NCI-H2196 (cell line): ENCODE results near the gene ZNF600.
"Not testable (repeated sequence)": the region's sequence is repeated elsewhere in the genome, so short reads cannot be mapped to it uniquely, and the experiment has no call there.

Source experiments
- DNase-seq: peaks from one replicate; lab custom pipeline; 2025; ENCODE audit not compliant: unreplicated experiment; lab: John Stamatoyannopoulos, UW

Gene ZNF600

GRCh38 chr19:52742516-52742915 lies 44.1 kb downstream of the ZNF600 start:
- no peak for DNase-seq

- DNase-seq, result no peak
Measured at GRCh38 chr19:52741951-52742485, 44.6 kb downstream of the ZNF600 start.

- not testable (repeated sequence) for DNase-seq
Measured at GRCh38 chr19:52741371-52741770, 45.2 kb downstream of the ZNF600 start.

- no peak for DNase-seq
Measured at GRCh38 chr19:52739576-52739975, 47.0 kb downstream of the ZNF600 start.

GRCh38 chr19:52735734-52736133 lies 50.9 kb downstream of the ZNF600 start:
- DNase-seq, result no peak

- DNase-seq, result peak; percentile 93
Measured at GRCh38 chr19:52734893-52735661, 51.5 kb downstream of the ZNF600 start, which contains the start of gene ZNF611. Gene ZNF611 (minus strand): TSS chr19:52735044. CDS start chr19:52715894, 19,150 bp downstream.

GRCh38 chr19:52734331-52734892 lies 52.2 kb downstream of the ZNF600 start:
- no peak for DNase-seq

- DNase-seq, result not testable (repeated sequence)
Measured at GRCh38 chr19:52726051-52726450, 60.5 kb downstream of the ZNF600 start.

- no peak for DNase-seq
Measured at GRCh38 chr19:52725528-52725961, 61.0 kb downstream of the ZNF600 start.

GRCh38 chr19:52724701-52725514 lies 61.7 kb downstream of the ZNF600 start:
- DNase-seq, result no peak

GRCh38 chr19:52723907-52724598 lies 62.5 kb downstream of the ZNF600 start:
- not testable (repeated sequence) for DNase-seq

- DNase-seq, result no peak
Measured at GRCh38 chr19:52722062-52723003, 64.3 kb downstream of the ZNF600 start.

GRCh38 chr19:52720541-52720940 lies 66.0 kb downstream of the ZNF600 start:
- not testable (repeated sequence) for DNase-seq

- DNase-seq, result no peak
Measured at GRCh38 chr19:52716522-52716921, 70.1 kb downstream of the ZNF600 start.

- not testable (repeated sequence) for DNase-seq
Measured at GRCh38 chr19:52715902-52716301, 70.7 kb downstream of the ZNF600 start.

GRCh38 chr19:52715330-52715729 lies 71.3 kb downstream of the ZNF600 start:
- DNase-seq, result not testable (repeated sequence)
